CD4-positive, CD25-positive, alpha-beta regulatory T cell (primary cell): ENCODE measurements around the gene PPP2R2D. TPM values are rescaled to one million over a fixed set of nuclear protein-coding genes. Genes with fewer than 3 reads are reported as not detected.
"Not testable (repeated sequence)": the region's sequence is repeated elsewhere in the genome, so short reads cannot be mapped to it uniquely, and the experiment has no call there.

ENCODE experiments used
- ATAC-seq, 2 donors: fragments of 150-1000 bp; cut with Tn5 transposase; one replicate each; pipeline ENCODE4 v1.10.0; 2021; ENCODE audit warnings: low read depth in 2 of 2, moderate number of reproducible peaks in 2 of 2, moderate library complexity in 1 of 2
- DNase-seq, 3 donors: peaks; one replicate each; pipeline versions ENCODE4 v3.0.0 to v3.0.0-alpha.2; 2012 to 2022; ENCODE audit warnings: mixed read lengths in 1 of 3
- H3K27ac ChIP-seq: one replicate; pipeline ENCODE4 v1.7.0; 2013; ENCODE audit warnings: mild to moderate bottlenecking, low read length; ENCODE audit not compliant: insufficient read depth, poor library complexity, severe bottlenecking
- H3K27me3 ChIP-seq: one replicate; pipeline ENCODE4 v1.7.0; 2013; ENCODE audit warnings: low read length; ENCODE audit not compliant: control insufficient read depth, insufficient read depth
- H3K36me3 ChIP-seq: one replicate; pipeline ENCODE4 v1.7.0; 2013; ENCODE audit warnings: mild to moderate bottlenecking, low read length, moderate library complexity; ENCODE audit not compliant: control insufficient read depth, insufficient read depth
- H3K4me1 ChIP-seq: 2 replicates; pipeline ENCODE4 v1.7.0; 2013; ENCODE audit warnings: mild to moderate bottlenecking, low read length; ENCODE audit not compliant: insufficient read depth, control insufficient read depth, poor library complexity, severe bottlenecking
- H3K4me3 ChIP-seq: one replicate; pipeline ENCODE4 v1.7.0; 2013; ENCODE audit warnings: low read depth, mild to moderate bottlenecking, low read length, moderate library complexity
- H3K9me3 ChIP-seq, 2 experiments: 1 replicate in 1 of 2; 2 replicates in 1 of 2; pipeline ENCODE4 v1.7.0; 2013; ENCODE audit warnings: low read length in 2 of 2, mild to moderate bottlenecking in 1 of 2, moderate library complexity in 1 of 2; ENCODE audit not compliant: control insufficient read depth in 2 of 2
- H3K27ac Mint-ChIP-seq, 3 donors: one replicate each; pipeline ENCODE4 v1.8.0; 2020 to 2022; ENCODE audit warnings: mild to moderate bottlenecking in 3 of 3, mixed read lengths in 3 of 3, moderate library complexity in 2 of 3
- H3K27me3 Mint-ChIP-seq: one replicate; pipeline ENCODE4 v1.8.0; 2022; ENCODE audit warnings: mild to moderate bottlenecking, mixed read lengths
- H3K36me3 Mint-ChIP-seq: one replicate; pipeline ENCODE4 v1.8.0; 2020; ENCODE audit warnings: mixed read lengths
- H3K4me1 Mint-ChIP-seq, 4 donors: one replicate each; pipeline ENCODE4 v1.8.0; 2020 to 2022; ENCODE audit warnings: mixed read lengths in 4 of 4, mild to moderate bottlenecking in 1 of 4
- H3K4me3 Mint-ChIP-seq, 4 donors: one replicate each; pipeline ENCODE4 v1.8.0; 2020 to 2022; ENCODE audit warnings: mild to moderate bottlenecking in 4 of 4, mixed read lengths in 4 of 4, moderate library complexity in 3 of 4
- H3K9me3 Mint-ChIP-seq, 7 donors: one replicate each; pipeline ENCODE4 v1.8.0; 2020 to 2022; ENCODE audit warnings: mixed read lengths in 7 of 7, mild to moderate bottlenecking in 3 of 7, moderate library complexity in 2 of 7
- polyA plus RNA-seq, 4 donors: library from polyadenylated mRNA; unstranded; fragments of 300-500 nt; fragmentation: Illumina TruSeq; gene quantifications; one replicate each; pipeline ENCODE4 v1.2.3, GENCODE V29; 2021
- total RNA-seq: library from RNA; stranded (reverse); gene quantifications from one replicate; pipeline ENCODE4 v1.2.3, GENCODE V29; 2022

Gene PPP2R2D
- total and polyA plus RNA-seq, 5 donors from 2014 or later: 23.8 to 48.1 (median 26.6) TPM

- H3K36me3 ChIP-seq: peaks cover 79% of the 10 kb centered on the region
- no peaks in the 10 kb centered on the region for H3K4me1 ChIP-seq
- no peak for DNase-seq
- H3K27me3 ChIP-seq: no peaks in the 10 kb centered on the region
- no peaks in the 10 kb centered on the region for H3K9me3 ChIP-seq
- no peaks in the 10 kb centered on the region for H3K9me3 Mint-ChIP-seq
- H3K27ac Mint-ChIP-seq: peak overlapping the region in 1 of 3 donors; percentile 20
- H3K36me3 Mint-ChIP-seq: peaks cover 46% of the 10 kb centered on the region
- H3K4me3 ChIP-seq: no peak overlapping the region
- H3K4me3 Mint-ChIP-seq: no peak overlapping the region
- no peak overlapping the region for H3K27ac ChIP-seq
- peaks cover 0 to 6% (median 4%) of the 10 kb centered on the region in 4 donors for H3K4me1 Mint-ChIP-seq
- H3K27me3 Mint-ChIP-seq: no peaks in the 10 kb centered on the region
- no peak for ATAC-seq
Observed at GRCh38 chr10:131949041-131949862, 48.4 kb downstream of the PPP2R2D start.

- not testable (repeated sequence) for ATAC-seq, H3K27ac Mint-ChIP-seq, H3K4me3 Mint-ChIP-seq, H3K9me3 Mint-ChIP-seq, H3K4me3 ChIP-seq, H3K4me1 ChIP-seq, H3K27me3 ChIP-seq, H3K27me3 Mint-ChIP-seq, H3K27ac ChIP-seq, DNase-seq, H3K4me1 Mint-ChIP-seq, H3K9me3 ChIP-seq
- peaks cover 79% of the 10 kb centered on the region for H3K36me3 ChIP-seq
- peaks cover 47% of the 10 kb centered on the region for H3K36me3 Mint-ChIP-seq
Observed at GRCh38 chr10:131949908-131950307, 49.1 kb downstream of the PPP2R2D start.

GRCh38 chr10:131954356-131954965, 53.7 kb downstream of the PPP2R2D start:
- no peaks in the 10 kb centered on the region for H3K9me3 Mint-ChIP-seq
- no peaks in the 10 kb centered on the region for H3K27me3 Mint-ChIP-seq
- no peak for ATAC-seq
- Histone ChIP-seq H3K27me3 (no peaks in the 10 kb centered on the region), H3K27ac (no peak overlapping the region), H3K4me3 (no peak overlapping the region), H3K4me1 (no peaks in the 10 kb centered on the region), H3K36me3 (peaks cover 59% of the 10 kb centered on the region), H3K9me3 (no peaks in the 10 kb centered on the region)
- H3K27ac Mint-ChIP-seq: peak overlapping the region in 1 of 3 donors; percentile 15
- H3K4me3 Mint-ChIP-seq: no peak overlapping the region
- peaks cover 0 to 3% (median under 1%) of the 10 kb centered on the region in 4 donors for H3K4me1 Mint-ChIP-seq
- peaks cover 33% of the 10 kb centered on the region for H3K36me3 Mint-ChIP-seq
- DNase-seq: no peak

- peaks cover 57% of the 10 kb centered on the region for H3K36me3 ChIP-seq
- ATAC-seq (no peak), DNase-seq (no peak)
- H3K4me1 ChIP-seq: no peaks in the 10 kb centered on the region
- Mint-ChIP-seq H3K36me3 (peaks cover 26% of the 10 kb centered on the region), H3K4me3 (no peak overlapping the region), H3K27ac (peak overlapping the region in 2 of 3 donors; percentile 7 to 82), H3K27me3 (no peaks in the 10 kb centered on the region), H3K9me3 (no peaks in the 10 kb centered on the region), H3K4me1 (peaks cover 0 to 3% (median 0%) of the 10 kb centered on the region in 4 donors)
- no peak overlapping the region for H3K4me3 ChIP-seq
- no peaks in the 10 kb centered on the region for H3K9me3 ChIP-seq
- no peaks in the 10 kb centered on the region for H3K27me3 ChIP-seq
- no peak overlapping the region for H3K27ac ChIP-seq
Observed at GRCh38 chr10:131955591-131956340, 55.0 kb downstream of the PPP2R2D start.

- H3K36me3 ChIP-seq: peaks cover 30% of the 10 kb centered on the region
- Mint-ChIP-seq H3K4me1 (peaks cover 0 to 6% (median 3%) of the 10 kb centered on the region in 4 donors), H3K36me3 (peaks cover 9% of the 10 kb centered on the region), H3K4me3 (no peak overlapping the region), H3K9me3 (no peaks in the 10 kb centered on the region), H3K27me3 (no peaks in the 10 kb centered on the region), H3K27ac (peak overlapping the region in 1 of 3 donors; percentile 69)
- H3K9me3 ChIP-seq: no peaks in the 10 kb centered on the region
- H3K4me3 ChIP-seq: no peak overlapping the region
- no peak for DNase-seq
- H3K4me1 ChIP-seq: peaks cover 2% of the 10 kb centered on the region
- H3K27me3 ChIP-seq: no peaks in the 10 kb centered on the region
- no peak overlapping the region for H3K27ac ChIP-seq
- no peak for ATAC-seq
Observed at GRCh38 chr10:131959841-131960240, 59.0 kb downstream of the PPP2R2D start.

GRCh38 chr10:131960631-131961046, 59.8 kb downstream of the PPP2R2D start:
- H3K27me3 Mint-ChIP-seq: no peaks in the 10 kb centered on the region

GRCh38 chr10:131961047-131961776, 60.4 kb downstream of the PPP2R2D start:
- H3K27me3 Mint-ChIP-seq: no peaks in the 10 kb centered on the region
- H3K27ac ChIP-seq: no peak overlapping the region
- H3K9me3 Mint-ChIP-seq: no peaks in the 10 kb centered on the region
- no peaks in the 10 kb centered on the region for H3K9me3 ChIP-seq
- peaks cover 7% of the 10 kb centered on the region for H3K4me1 ChIP-seq
- no peak for ATAC-seq
- peak overlapping the region in 1 of 3 donors; percentile 91 for H3K27ac Mint-ChIP-seq
- peaks cover 0 to 8% (median 4%) of the 10 kb centered on the region in 4 donors for H3K4me1 Mint-ChIP-seq
- H3K4me3 ChIP-seq: no peak overlapping the region
- no peak for DNase-seq
- no peak overlapping the region for H3K4me3 Mint-ChIP-seq
- peaks cover 17% of the 10 kb centered on the region for H3K36me3 ChIP-seq
- no peaks in the 10 kb centered on the region for H3K27me3 ChIP-seq
- H3K36me3 Mint-ChIP-seq: peaks cover 3% of the 10 kb centered on the region

More at GRCh38 chr10:131960631-131961046, 59.8 kb downstream of the PPP2R2D start:
- Histone ChIP-seq H3K4me1 (peaks cover 7% of the 10 kb centered on the region), H3K9me3 (no peaks in the 10 kb centered on the region), H3K4me3 (no peak overlapping the region), H3K27ac (no peak overlapping the region), H3K27me3 (no peaks in the 10 kb centered on the region), H3K36me3 (peaks cover 22% of the 10 kb centered on the region)
- peaks cover 0 to 7% (median 4%) of the 10 kb centered on the region in 4 donors for H3K4me1 Mint-ChIP-seq
- H3K9me3 Mint-ChIP-seq: no peaks in the 10 kb centered on the region
- no peak for DNase-seq
- no peak overlapping the region for H3K4me3 Mint-ChIP-seq
- ATAC-seq: no peak
- no peak overlapping the region for H3K27ac Mint-ChIP-seq
- peaks cover 2% of the 10 kb centered on the region for H3K36me3 Mint-ChIP-seq
